ENCODE data around the gene XPA.
"Not testable (repeated sequence)": the region's sequence is repeated elsewhere in the genome, so short reads cannot be mapped to it uniquely, and the experiment has no call there.

Gene XPA

DNA sequence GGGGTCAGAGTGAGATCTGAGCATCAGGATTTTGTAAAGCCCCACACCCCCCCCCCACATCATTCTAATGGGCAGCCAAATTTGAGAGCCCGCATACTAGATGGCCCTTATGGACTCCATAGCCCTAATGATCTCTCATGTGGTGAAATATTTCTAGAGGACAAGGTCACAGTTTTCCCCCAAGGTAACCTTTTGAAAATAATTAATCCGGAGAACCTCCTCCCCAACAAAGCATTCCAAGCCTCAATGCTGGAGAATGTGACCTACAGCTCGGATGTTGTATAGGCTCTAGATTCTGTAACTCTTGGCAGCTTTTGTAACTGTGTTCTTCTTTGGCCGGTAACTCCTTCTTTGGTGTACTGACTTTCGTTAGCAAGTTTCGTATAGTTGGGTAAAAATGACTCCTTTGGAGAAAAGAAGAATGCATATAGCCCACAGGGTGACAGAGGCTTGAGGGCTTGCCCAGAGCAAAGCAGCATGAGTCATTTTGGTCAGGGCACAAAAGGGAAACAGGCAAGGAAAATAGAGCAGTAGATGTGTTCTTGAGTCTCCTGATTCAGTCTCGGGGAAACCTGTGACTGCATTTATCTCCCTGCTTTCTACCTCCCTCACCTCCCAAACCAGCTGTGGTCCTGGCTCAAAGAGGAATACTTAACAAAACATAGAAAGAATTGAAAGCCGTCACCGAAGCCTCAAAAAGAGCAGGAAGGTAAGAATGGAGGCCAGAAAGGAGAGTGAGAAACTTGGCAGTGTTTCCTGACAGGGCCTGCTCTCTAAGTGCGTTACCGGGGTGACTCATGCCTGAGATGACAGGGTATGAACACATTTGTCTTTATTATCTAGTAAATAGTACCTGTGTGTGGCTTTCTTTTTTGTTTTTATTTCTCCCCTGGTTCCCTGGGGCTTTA, 6.6 kb upstream of the XPA start:
- peak; percentile 84 to 86 for ATAC-seq

DNA sequence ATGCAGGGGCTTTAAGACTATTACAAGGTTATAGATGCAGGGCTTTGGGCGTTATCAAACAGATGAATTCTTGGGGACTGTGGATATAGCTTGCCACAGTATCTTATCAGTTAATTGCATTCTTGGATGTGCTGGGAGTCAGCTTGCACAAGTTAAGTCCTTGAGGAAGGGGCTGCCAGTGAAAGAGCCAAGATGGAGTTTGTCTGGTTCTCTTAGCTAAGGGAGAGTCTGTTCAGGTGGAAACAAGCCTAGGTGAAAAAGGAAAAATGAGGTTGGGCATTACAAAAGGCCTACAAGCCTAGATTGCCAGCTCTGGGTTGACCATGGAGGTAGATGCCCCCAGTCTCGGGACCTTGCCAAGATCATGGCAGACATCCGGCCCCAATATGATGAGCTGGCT, 2.7 kb upstream of the XPA start:
- ATAC-seq: not testable (repeated sequence)

DNA sequence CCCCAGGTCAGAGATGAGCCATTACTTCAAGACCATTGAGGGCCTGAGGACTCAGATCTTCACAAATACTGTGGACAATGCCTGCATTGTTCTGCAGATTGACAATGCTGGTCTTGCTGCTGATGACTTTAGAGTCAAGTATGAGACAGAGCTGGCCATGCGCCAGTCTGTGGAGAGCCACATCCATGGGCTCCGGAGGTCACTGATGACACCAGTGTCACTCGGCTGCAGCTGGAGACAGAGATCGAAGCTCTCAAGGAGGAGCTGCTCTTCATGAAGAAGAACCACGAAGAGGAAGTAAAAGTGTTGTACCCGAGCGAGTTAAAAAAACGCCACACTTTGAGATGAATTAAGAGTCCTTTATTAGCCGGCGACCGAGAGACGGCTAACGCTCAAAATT, 2.1 kb upstream of the XPA start:
- not testable (repeated sequence) for ATAC-seq

DNA sequence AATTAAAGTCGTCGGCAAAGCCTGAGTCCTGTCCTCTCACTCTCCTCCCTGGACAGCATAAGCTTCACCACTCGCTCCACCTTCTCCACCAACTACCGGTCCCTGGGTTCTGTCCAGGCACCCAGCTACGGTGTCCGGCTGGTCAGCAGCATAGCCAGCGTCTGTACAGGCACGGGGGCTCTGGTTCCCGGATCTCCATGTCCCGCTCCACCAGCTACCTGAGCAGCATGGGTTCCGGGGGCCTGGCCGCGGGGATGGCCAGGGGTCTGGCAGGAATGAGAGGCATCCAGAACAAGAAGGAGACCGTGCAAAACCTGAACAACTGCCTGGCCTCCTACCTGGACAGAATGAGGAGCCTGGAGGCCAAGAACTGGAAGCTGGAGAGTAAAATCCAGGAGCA, 1.7 kb upstream of the XPA start:
- ATAC-seq: no peak

DNA sequence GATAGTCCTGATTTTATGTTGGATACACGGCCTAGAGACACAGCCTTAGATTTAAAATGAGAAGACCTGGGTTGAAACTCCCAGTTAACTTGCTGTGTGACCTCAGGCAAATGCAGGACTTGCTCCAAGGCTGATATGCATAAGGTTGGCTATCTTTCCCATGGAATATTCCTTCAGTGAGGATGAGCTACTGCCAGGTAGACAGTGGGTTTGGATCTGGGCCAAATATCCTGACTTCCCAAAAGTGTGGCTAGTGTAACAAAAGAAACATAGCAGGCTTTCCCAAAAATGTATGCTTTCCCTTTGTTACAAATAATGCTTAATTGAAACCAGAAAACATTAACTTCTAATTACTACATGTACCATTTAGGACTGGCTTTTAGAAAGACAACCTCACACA, 697 bp upstream of the XPA start:
- ATAC-seq: no peak

DNA sequence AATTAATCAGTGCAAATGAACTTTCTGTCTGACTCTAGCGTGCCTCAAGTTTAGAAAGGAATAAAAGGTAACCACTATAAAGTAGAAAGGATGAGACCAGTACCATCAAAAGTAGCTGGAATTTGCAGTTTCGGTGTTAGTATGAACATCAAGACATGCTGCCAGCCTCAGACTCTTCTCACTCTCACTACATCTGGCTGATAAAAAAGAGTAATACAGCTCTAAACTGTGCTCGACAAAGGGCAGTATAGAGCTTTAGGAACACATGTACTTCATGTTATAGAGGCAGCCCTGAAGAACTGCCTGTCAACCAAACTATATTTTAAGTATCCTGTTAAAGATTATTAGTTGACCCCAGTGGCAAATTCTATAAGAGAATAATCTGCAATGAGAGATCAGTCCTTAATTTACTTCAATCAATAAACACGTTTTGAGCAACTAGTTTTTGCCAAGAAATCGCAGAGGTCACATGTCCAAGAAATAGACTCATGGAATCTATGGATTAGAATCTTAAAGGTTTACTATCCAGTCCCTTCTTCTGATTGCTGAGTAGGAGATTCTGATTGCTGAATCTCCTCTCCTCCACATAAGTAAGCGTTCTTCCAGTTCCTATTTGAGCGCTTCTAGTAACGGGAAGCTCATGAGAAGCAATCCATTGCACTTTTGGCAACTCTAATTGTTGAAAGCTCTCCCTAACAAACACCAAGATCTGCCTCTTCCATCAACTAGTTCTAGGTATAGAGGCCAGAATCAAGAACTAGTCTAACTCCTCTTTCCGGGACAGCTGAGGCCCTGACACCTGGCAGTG, 941 bp downstream of the XPA start:
- no peak for ATAC-seq

DNA sequence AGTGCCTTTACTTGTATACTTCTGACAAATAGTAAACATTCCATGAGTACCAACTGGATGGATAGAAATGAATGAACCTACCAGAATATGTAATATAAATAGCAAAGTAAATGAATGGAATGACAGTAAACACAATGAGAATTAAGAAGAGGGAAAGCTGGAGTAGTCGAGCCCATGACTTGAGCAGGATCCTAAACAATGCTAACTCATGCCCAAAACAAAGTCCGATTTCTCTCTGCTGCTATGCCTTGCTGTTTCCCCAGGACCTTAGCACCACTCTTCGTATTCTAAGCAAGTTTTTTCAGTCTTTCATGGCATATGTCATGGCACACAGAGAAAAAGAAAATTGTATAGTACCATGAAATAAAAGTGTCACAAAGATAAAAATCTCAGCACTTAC, 1.8 kb downstream of the XPA start:
- no peak for ATAC-seq

DNA sequence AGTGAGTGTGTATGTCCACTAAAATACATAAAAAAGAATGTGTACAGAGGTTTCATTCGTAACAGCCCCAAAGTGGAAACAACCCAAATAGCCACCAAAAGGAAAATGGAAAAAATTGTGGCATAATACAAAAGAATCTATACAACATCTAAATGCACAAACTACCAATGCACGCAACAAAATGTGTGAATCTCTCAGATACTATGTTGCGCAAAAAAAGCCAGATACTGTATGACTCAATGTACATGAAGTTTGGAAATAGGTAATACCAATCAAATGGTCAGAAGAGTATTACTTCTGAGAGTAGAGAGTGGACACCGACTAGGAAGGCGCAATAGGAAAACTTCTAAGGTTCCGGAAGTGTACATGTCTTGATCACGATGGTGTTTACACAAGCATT, 2.4 kb downstream of the XPA start:
- no peak for ATAC-seq

DNA sequence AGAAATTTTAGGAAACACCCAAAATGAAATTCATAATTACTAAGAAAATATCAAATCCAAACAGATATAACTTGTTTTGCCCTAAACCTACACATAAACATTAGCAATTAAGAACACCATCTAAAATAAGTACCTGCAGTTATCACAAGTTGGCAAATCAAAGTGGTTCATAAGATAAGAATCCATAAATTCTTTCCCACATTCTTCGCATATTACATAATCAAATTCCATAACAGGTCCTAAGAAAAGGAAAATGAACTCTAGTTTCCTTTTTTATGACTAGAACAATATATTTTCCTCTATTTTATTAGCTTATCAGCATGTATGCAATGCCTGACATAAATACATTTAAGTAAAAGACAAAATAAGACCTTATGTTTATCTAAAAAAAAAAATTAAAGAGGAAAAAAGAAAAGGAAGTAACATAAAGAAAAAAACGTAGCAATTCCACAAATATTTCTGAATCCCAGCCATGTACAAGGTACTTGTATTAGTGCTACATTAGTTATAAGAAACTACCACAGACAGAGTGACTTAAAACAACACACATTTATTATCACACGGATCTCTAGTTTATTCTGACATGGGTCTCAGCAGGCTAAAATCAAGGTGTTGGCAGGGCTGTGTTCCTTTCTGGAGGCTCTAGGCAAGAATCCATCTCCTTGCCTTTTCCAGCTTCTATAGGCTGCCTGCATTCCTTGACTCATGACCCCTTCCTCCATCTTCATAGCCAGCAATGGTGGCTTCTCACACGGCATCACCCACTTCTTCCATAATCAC, 7.5 kb downstream of the XPA start:
- no peak for ATAC-seq

DNA sequence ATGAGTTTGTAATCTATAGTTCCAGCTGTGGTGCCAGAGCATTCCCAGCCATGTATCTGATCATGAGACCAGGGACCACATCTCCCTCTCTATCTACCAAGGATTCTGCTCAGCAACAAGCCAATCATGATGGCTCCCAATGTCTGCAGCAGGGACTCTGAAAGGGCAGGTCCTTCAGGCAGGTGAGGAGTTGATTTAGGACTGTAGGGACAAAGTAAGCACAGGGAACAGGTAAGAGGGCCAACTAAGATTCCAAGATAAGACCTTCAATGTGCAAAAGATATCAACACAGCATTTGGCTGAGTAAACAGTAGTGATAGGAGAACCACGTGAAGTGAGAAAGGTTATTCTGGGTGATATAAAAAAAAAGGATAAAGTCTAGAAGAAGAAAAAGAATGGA, 8.5 kb downstream of the XPA start:
- no peak for ATAC-seq

DNA sequence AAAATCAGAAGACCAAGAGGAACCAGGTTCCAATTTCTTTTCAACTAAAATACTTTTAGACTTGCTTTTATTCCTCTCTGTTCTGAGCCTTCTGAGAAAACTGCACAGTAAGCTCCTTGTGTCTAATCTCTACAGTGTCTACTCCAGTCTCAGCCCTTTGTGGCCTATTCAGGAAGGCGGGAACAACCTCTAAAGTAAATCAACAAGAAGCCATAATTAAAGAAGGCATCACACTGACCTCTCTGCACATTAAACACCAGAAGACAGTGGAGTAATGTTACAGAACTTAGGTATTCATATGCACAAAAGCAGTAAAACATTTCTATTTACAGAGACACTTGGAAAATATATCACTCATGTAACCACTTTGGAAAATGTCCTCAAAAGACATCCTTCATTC, 14.9 kb downstream of the XPA start:
- ATAC-seq: no peak

DNA sequence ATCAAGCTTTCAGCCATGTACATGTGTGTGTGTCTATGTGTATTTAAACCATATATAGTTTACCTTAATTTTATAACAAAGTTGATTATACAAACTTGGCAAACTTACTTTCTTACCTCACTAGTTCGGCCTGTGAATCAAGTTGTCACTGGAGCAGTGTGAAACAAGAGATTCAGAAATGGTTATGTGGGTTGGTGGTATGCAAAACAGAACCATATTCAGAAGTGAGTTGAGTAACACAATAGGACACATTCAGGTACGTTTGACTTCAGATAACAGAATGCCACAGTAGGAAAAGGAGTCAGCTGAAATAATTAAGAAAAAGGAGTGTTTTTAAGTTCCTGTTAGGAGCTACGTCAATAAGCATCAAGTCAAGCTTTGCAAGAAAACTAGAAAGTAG, 21.5 kb downstream of the XPA start:
- ATAC-seq: peak in 1 of 2 donors; percentile 49

DNA sequence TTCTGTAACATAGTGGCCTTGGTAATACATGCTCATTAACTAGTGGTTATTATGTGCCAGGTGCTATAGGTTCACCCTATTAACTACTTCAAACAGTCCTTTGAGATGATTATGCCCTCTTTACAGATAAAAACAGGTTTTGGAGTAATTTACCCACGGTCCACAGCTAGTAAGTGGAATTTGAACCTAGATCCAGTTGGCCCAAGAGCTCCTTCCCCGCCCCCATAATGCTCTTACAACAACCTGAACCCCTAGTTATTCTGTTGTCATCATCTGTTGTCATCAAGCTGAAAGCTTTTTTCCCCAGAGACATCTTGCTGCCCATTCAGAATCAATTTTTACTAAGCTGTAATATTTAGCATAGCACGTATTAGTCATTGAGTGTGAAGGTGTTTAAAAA, 23.2 kb downstream of the XPA start:
- no peak for ATAC-seq

DNA sequence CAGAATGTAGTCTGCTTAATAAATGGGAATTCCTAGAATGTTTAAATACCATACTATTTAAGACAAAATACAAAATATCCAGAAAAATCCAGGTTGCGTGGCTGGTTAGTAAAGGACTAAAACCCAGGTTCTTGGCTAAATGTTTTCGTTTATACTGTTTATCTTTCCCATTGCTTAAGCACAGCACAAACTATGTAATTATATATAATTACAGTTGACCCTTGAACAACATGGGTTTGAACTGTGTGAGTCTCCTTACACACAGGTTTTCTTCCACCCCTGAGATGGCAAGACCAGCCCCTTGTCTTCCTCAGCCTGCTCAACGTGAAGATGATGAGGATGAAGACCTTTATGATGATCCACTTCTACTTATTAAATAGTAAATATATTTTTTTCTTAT, 24.7 kb downstream of the XPA start:
- no peak for ATAC-seq

DNA sequence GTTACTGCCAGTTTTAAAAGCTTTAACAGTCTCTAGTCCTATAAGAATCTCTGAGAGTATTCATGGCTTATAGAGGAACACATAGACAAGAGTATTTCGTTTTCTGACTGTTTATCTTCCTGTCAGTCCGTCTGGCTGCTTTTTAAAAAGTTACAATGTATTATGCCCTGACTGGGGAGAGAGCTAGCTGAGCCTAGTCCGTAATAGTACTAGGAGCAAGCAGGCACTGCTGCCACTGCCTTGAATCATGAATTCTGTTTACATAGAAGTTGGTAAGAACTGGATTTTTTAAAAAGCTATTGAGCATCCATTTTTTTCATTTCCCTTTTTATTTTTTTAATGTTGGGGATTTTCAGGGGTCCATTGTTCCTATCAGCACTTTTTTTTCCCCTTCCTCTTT, 26.6 kb downstream of the XPA start:
- no peak for ATAC-seq

DNA sequence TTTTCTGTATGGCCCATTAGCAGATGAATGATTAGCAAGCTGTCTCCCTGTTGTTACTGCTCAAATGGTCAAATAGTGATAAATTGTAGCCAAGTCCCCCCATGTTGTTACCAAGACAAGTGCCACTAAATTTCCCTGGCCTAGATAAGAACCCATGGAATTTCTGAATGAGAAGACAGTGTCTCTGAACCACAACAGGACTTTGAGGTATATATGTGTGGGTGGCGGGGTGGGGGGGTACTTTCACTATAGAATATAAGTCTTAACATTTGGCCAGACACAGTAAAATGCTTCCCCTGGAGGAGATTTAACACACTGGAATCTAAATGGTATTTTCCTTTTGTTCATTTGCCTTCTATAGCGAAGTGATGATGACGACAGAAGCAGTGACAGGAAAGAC, 28.7 kb downstream of the XPA start:
- ATAC-seq: no peak

DNA sequence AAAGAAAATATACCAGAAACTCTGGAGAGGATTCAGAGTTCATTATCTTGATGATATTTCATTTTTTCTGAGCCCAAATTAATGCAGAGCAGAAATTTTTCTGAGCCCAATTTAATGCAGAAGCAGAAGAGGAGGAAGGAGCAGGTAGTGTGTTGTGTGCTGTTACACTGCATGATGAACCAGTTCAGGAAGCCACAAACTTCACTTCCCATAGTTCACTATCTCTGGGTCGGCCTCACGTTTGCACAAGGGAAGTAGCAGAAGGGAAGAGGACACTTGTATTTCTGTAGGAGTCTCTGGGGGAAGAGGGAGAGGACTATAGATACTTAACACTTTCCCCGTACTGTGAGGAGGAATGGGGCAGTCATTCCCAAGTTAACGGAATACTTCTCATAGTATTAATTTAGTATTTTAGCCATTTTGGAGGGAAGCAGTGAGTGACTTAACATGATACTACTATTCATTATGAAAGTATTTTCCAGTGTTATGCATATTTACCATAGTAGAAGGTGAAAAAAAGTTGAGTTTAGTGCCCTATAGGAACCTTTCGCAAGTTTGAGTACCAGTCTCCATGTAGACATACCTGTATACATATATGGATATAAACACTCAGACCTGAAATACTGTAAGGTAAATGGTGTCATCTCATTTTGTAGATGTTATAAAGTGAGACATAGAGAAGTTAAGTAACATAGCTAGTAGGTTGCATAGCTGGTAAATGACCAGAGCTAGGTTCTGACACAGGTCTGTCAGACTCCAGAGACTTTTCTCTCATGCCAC, 30.0 kb downstream of the XPA start:
- no peak for ATAC-seq

DNA sequence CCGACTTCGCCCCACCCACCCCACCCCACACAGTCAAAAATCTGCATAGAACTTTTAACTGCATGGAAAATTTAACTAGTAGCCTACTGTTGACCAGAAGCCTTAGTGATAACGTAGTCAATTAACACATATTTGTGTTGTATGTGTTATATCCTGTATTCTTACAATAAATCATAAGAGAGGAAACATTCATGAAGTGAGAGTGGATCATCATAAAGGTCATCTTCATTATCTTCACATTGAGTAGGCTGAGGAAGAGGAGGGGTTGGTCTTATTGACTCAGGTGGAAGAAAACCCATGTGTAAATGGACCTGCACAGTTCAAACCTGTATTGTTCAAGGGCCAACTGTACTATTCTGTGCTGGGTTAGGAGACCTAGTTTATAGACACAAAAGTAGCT, 31.4 kb downstream of the XPA start:
- peak; percentile 60 to 67 for ATAC-seq

DNA sequence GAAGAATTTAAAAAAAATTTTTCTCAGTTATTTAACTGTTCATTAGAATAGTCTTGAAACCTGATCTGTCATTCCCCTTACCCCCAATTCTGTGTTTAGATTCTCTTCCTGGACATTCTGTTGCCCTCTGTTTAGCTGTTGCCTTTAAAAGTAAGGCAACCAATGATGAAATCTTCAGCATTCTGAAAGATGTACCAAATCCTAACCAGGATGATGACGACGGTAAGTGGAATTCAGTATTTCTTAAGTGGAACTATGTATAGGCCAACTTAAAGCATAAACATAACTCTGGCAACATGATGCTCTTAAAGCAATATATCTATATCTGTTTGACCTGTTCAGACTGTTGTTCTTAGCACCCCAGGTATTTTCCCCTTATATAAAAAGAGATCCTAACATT, 36.3 kb downstream of the XPA start:
- no peak for ATAC-seq

DNA sequence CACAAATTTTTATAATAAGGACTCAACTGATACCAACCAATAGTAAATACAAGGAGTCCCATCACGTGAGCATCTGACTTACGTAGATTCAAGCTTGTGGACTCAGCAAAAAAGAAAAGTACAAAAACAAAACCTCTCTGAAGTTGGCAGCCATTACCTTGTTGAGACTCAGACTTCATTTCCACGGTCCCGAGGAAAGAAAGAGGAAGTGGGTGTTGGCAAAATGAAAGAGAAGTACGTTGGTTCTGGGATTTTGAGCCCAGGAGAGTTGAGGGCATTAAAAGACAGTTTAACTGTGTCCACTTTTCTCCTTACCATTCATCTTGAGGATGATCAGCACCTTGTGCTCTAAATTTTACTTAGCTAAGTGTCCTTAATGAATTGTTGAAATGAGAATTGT, 36.8 kb downstream of the XPA start:
- ATAC-seq: no peak

DNA sequence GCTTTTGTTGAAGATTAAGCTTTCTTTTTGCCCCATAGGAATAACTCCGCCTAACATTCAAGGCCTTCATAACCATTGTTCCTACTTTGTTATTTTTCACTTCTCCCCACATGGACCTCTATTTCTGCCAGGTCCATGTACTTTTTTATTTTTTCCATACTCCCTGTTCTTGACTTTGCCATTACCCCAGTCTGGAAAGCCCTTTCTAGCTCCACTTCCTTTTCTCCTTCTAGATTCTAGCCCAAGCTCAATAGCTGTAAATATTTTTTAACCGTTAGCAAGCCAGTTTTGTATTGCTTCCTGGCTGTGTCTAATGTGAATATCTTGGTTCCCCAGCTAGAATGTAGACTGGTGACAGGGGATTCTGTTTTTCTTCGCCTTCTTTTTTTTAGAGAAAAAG, 37.4 kb downstream of the XPA start:
- no peak for ATAC-seq

DNA sequence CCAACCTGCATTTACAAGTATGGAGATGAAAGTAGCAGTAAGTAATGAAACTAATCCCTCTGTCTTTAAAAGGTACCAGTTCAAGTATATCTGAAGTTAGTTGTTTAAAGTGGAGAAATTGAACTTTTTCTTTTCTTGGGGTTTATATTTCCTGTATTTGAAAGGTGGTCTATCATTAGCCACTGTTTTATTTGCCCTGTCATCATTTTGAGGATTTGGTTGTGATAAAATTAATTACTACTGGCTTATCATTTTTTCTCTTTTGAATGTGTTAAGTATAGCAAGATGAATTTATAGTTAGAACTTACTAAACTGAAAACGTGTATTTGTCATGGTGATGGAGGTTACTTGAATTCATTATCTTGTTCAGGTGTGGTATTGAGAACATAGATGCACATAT, 38.4 kb downstream of the XPA start:
- ATAC-seq: no peak

DNA sequence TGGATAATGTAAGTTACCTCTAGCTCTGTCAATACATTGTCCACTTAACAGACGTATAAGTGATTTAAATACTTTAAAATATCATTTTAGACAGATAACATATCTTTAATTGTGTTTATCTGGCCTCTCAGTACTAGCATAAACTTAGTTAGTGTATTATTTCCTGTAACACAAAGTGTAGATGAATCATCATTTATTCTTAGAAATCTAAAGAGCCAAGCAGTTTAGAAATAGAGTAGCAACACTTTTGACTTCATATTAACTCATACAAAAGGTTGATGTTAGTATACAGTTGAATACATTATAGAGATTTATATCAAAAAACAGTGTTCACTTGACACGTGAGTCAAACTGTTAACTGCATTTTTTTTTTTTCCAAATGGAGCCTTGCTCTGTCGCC, 45.5 kb downstream of the XPA start:
- ATAC-seq: peak; percentile 77 to 84

Measured in activated CD4-positive, CD25-positive, alpha-beta regulatory T cell treated with anti-CD3 and anti-CD28 coated beads, Interleukin-2, amount 50 U/mL, for 24 hours (primary cell).